Stimulated activated CD4-positive, alpha-beta T cell treated with anti-CD3 and anti-CD28 coated beads, Interleukin-15, amount 100 ng/mL, for 1 hour (primary cell): ENCODE data around the gene RRAD.

Source experiments
- DNase-seq, 2 donors: peaks; one replicate each; pipeline ENCODE4 v3.0.0-alpha.2; 2020; ENCODE audit warnings: low read depth in 1 of 2, low spot score in 1 of 2

The RRAD gene

GRCh38 chr16:66918355-66918754 is 7.0 kb downstream of the RRAD start:
- DNase-seq, result no peak

GRCh38 chr16:66917741-66918140 is 7.6 kb downstream of the RRAD start:
- no peak for DNase-seq

DNA sequence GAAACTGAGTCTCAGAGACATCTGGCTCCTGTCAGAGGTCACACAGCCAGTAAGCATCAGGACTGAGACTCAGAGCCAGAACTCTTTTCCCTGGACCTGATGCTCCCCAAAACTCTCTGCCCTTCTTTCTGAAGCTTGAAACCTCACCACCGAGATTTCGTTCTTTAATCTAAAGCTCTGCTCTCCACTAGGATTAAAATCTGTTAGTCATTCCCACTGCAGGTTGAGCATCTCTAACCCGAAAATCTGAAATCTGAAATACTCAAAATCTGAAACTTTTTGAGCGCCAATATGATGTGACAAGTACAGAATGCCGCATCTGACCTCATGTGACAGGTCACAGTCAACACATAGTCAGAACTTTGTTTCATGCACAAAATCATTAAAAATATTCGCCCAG is 8.8 kb downstream of the RRAD start:
- DNase-seq, result no peak

GRCh38 chr16:66915041-66915440 is 10.3 kb downstream of the RRAD start:
- no peak for DNase-seq

DNA sequence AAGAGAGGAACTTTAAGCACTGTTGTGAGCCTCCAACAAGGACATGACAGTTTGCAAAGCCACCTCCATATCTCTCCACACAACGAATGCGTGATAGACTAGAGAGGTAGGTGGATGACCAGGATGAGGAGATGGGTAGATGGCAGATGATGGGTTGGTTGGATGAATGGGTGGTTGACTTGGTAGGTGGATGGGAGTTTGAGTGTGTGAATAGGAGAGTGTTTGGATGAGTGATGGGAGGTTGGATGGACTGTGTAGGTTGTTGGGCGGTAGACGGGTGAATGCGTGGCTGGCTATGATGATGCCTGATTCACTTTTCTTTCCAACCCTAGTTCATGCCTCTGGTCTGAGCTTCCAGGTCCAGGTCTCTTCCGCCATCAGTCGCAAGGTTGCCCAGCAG is 10.8 kb downstream of the RRAD start:
- no peak for DNase-seq

- DNase-seq, result no peak
Observed at GRCh38 chr16:66913711-66914110, 11.6 kb downstream of the RRAD start.

GRCh38 chr16:66913081-66913480 is 12.3 kb downstream of the RRAD start:
- DNase-seq, result no peak

DNA sequence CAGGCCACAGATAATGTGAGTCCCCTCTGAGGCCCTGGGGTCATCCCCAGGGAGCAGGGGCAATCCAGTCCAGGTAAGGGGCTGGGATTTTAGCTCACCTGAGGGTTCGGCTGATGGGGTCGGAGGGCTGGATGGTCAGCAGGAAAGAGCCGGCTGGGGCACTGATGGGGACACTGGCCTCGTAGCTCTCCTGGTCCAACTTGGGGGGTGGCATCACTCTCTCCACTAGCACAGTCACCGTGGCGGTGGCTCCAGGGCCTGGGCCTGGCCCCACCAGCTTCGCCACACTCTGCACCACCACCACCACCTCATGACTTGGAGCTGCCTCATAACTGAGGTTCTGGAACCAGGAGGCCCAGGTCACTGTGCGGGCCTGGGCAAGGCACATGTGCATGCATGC is 13.5 kb downstream of the RRAD start:
- no peak for DNase-seq

GRCh38 chr16:66911112-66911511 is 14.2 kb downstream of the RRAD start:
- DNase-seq, result no peak

DNA sequence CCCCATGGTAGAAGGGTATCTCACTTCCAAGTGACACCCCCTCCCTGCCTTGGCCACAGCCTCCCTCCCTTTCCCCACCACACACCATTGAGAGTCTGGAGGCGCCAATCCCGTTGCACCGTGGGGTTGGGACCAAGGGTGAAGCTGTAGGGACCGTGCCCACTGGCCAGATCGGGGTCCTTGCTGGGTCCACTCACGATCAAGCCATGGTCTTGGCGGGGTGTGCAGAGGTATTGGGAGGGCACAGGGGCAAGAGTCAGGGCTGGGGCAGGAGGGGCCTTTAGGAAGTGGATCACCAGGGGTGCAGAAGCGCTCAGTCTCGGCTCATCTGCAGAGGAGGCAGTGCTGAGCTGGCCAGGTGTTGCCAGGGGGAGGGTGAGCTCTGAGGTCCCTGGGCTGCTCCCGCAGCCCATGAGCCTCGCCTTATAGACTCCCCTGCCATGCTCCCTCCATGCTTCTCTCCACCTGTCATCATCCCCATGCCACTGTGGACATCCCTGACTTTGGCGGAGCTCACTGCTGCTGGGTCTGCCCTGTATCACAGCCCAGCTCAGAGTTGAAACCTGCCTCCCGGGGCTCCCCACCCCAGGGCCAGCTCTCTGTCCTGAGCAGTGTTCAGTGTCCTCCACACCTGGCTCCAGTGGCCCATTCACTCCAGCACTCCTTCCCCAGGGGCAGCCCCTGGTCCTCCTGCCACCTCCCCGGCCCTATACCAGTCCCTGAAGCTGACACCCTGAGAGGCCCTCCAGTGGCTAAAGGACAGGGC is 15.0 kb downstream of the RRAD start:
- DNase-seq, result no peak

DNA sequence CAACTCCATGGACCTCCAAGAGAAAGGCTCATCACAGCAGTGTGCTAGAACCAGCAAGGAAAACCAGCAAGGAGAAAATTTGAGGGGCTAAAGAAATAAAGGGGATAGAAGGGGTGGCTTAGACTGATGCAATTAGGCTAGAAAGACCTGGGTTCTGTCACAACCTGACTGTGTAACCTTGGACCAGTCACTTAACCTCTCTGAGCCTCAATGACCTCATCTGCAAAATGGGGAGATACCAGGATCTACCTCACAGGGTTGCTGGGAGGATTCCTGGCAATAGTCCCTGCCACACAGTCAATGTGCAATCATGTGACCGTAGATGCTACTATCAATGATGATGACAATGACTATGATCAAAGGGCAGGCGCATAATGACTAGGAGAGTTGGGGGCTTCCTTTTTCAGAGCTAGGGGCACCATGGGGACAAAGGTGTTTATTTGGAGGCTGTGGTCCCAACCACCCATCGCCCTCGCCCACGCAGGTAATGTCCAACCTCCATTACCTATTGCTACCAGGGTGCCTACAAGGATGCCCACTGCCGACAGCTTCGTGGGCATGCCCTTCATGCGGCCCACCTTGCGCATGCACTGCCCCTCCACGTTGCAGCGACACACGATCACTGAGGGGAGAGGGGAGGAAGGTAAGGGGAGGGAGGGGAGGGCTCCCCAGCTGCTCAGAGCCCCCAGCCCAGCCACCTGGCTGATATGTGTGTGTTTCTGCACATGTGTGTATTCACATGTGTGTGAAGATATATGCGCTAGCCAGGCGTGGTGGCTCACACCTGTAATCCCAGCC is 16.4 kb downstream of the RRAD start:
- DNase-seq, result no peak

- DNase-seq, result no peak
Observed at GRCh38 chr16:66908116-66908515, 17.2 kb downstream of the RRAD start.

DNA sequence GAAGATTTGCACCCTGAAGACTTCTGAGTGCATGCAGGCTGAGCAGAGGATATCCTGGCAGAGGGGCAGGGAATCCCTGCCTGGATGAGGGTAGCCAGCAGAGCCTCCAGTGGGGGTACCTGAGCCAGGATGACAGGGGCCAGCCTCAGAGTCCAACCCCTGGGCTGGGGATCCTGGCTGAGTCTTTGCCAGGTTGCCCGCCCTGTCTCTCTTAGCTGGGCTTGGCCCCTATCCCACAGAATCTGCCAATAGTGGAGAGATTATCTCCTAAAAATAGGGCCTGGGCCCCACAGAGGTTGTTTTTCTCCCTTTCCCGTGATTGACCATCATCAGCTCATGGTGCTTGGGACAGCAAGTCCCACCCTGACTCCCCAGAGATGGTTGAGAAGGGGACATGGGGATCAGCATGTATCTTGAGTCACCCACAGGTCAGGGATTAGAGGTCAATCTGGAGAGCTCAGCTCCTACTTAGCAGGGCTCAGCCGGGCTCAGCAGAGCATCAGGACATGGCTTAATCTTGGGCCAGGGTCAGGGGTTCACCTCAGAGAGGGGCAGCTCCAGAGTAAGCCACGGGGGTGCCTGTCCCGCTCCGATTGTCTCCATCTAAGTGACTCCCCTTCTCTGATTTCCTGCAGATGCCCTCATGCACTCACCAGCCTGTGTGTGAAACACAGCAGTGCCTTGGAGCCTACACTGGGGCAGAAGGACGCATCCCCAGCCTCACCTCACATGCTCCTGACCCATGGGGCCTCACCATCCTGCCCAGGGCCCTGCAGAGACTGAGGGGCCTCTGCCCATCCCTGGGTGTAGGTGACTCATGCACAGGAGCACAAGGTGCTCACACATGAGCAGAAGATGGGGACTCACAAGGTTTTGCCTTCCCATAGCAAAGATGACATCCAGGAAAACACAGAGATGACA is 18.2 kb downstream of the RRAD start:
- no peak for DNase-seq

- DNase-seq, result no peak
Observed at GRCh38 chr16:66905633-66906539, 19.4 kb downstream of the RRAD start.

DNA sequence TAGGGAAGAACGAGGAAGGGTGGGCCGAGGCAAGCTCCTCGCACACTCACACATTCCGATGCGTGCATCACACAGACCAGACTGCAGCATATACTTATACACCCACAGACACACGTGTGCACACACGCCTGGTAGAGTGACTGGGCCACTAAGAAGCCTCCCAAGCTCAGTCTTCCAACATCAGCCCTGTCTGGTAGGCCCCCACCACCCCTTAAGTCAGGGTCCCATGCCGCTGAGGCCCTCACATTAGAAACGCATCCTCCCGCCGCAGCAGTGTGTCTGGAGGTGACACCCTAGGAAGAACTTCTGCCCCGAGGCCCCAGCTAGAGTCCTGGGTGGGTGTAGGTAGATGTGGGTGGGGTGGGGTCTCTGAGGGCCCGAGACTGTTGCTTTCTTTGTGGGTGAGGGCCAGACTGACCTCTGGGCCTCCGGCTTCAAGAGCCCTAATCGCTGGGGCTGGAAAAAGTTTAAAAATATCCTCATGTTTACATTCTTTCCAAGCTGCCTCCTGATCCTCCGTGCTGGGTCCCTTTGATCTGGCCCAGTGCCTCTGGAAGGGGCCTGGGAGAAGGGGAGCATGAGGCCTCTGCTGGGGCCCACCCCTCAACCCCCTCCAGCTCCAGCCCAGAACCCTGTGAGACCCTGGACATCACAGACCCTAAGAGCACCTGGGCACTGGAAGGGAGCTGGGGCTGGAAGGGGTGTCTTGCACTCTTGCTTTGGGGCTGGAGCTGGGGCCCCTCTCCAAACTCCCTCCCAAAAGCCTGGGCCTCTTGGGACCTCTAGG is 20.3 kb downstream of the RRAD start:
- no peak for DNase-seq

- DNase-seq, result no peak
Observed at GRCh38 chr16:66904428-66904845, 20.9 kb downstream of the RRAD start.

- no peak for DNase-seq
Observed at GRCh38 chr16:66903544-66904427, 21.5 kb downstream of the RRAD start.

DNA sequence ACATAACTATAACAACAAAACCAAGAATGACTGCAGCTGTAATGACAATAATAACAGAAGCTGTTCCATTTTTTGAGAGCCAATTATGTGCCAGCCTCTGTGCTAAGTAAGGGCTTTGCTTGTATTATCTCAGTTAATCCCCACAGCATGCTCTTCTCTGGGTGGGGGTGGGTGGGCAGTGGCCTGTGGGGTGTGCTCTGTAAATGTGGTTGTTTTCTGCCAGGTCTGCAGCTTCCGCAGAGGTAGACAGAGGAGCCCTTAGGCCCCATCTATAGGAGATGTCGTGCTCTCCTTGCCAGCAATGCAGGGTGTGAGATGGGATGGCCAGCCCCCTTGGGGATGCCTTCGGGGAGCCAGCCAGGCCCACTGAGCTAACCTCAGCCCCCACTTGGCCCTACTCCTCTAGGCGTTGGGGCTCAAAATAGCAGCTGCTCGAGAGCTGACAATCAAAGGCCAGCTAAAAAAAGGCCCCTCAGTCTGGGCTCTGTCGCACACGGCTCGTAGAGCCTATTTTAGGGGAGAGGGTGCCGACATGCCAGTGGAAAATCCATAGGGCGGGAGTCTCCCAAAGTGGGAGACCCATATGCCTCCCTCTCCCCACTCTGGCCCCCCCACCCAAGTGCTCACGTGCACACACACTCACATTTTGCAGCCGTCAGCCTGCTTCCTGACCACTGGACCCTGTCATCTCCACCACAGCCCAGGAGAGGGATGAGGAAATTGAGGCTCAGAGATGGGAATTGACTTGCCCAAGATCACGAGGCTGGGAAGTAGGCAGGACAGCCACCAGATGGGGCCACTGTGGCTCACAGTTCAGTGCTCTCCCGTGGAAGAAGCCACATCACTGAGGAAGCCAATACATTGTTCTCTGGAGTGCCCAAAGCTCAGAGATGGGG is 22.4 kb downstream of the RRAD start:
- no peak for DNase-seq
